ENCODE data around the gene ZNF575. TPM values are rescaled to one million over a fixed set of nuclear protein-coding genes. Genes with fewer than 3 reads are reported as not detected.

The ZNF575 gene
- total RNA-seq: 1 to 10 TPM in 1 of 4 donors, under 1 TPM in 1, not detected in 2; 0.21 to 2.8 TPM

GRCh38 chr19:43532962-43533545, at the start of gene ZNF575:
Gene ZNF575, plus strand, starts transcription at chr19:43533188. Its CDS starts 1,235 bp downstream, at chr19:43534423.
- no peaks in the 10 kb centered on the region for H3K9me3 ChIP-seq
- H3K27me3 ChIP-seq: no peaks in the 10 kb centered on the region
- no peak for TF ChIP-seq POLR2A (IDR thresholded peaks at IDR 0.05)
- TF ChIP-seq, protein P1, sequence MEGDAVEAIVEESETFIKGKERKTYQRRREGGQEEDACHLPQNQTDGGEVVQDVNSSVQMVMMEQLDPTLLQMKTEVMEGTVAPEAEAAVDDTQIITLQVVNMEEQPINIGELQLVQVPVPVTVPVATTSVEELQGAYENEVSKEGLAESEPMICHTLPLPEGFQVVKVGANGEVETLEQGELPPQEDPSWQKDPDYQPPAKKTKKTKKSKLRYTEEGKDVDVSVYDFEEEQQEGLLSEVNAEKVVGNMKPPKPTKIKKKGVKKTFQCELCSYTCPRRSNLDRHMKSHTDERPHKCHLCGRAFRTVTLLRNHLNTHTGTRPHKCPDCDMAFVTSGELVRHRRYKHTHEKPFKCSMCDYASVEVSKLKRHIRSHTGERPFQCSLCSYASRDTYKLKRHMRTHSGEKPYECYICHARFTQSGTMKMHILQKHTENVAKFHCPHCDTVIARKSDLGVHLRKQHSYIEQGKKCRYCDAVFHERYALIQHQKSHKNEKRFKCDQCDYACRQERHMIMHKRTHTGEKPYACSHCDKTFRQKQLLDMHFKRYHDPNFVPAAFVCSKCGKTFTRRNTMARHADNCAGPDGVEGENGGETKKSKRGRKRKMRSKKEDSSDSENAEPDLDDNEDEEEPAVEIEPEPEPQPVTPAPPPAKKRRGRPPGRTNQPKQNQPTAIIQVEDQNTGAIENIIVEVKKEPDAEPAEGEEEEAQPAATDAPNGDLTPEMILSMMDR (IDR thresholded peaks at IDR 0.05): no peak
- H3K4me1 ChIP-seq: peaks cover 0 to 4% of the 10 kb centered on the region in 2 donors
- H3K36me3 ChIP-seq: no peaks in the 10 kb centered on the region
- H3K27ac ChIP-seq: peak within 1 kb of the TSS; percentile 90 to 96
- intact Hi-C loops (cut with DNase I; ENCODE audit: low total_unique reads): no loop called here
- peak; percentile 88 to 89 for DNase-seq
- peak within 1 kb of the TSS; percentile 51 to 52 for H3K4me3 ChIP-seq

GRCh38 chr19:43483281-43483680, 49.7 kb upstream of the ZNF575 start:
- intact Hi-C loops (cut with DNase I; ENCODE audit: low total_unique reads): no loop called here
- H3K4me3 ChIP-seq: no peak overlapping the region
- H3K4me1 ChIP-seq: no peaks in the 10 kb centered on the region
- H3K27me3 ChIP-seq: no peaks in the 10 kb centered on the region
- no peak overlapping the region for H3K27ac ChIP-seq
- H3K9me3 ChIP-seq: no peaks in the 10 kb centered on the region
- no peaks in the 10 kb centered on the region for H3K36me3 ChIP-seq
- TF ChIP-seq, protein P1 (IDR thresholded peaks at IDR 0.05): no peak
- no peak for TF ChIP-seq POLR2A (IDR thresholded peaks at IDR 0.05)
- no peak for DNase-seq

GRCh38 chr19:43485951-43486350, 47.0 kb upstream of the ZNF575 start:
- no peaks in the 10 kb centered on the region for H3K36me3 ChIP-seq
- intact Hi-C loops (cut with DNase I; ENCODE audit: low total_unique reads): no loop called here
- H3K27ac ChIP-seq: no peak overlapping the region
- DNase-seq: no peak
- H3K4me1 ChIP-seq: no peaks in the 10 kb centered on the region
- no peaks in the 10 kb centered on the region for H3K9me3 ChIP-seq
- no peak overlapping the region for H3K4me3 ChIP-seq
- H3K27me3 ChIP-seq: no peaks in the 10 kb centered on the region
- TF ChIP-seq POLR2A (IDR thresholded peaks at IDR 0.05): no peak
- TF ChIP-seq, protein P1 (IDR thresholded peaks at IDR 0.05): no peak

DNA sequence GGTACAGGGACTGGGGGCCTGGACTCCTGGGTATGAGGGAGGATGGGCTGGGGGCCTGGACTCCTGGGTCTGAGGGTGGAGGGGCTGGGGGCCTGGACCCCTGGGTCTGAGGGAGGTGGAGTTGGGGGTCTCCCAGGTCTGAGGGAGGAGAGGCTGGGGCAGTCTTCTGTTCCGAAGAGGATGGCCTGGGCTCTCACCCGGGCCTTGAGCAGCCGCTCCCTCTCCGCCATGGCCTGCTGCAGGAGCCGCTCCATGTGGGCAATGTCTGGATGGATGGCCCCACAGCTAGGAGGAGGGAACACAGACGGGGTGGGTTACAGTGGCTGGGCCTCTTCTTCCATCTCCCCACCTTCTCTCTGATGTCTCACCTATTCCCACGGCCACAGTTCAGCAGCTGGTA, 46.6 kb upstream of the ZNF575 start:
- Histone ChIP-seq H3K4me1 (no peaks in the 10 kb centered on the region), H3K9me3 (no peaks in the 10 kb centered on the region), H3K27me3 (no peaks in the 10 kb centered on the region), H3K27ac (no peak overlapping the region), H3K4me3 (no peak overlapping the region), H3K36me3 (no peaks in the 10 kb centered on the region)
- DNase-seq: no peak
- TF ChIP-seq, protein P1 (IDR thresholded peaks at IDR 0.05): no peak
- TF ChIP-seq POLR2A (IDR thresholded peaks at IDR 0.05): no peak
- intact Hi-C loops (cut with DNase I; ENCODE audit: low total_unique reads): no loop called here

- H3K27ac ChIP-seq: no peak overlapping the region
- no peaks in the 10 kb centered on the region for H3K4me1 ChIP-seq
- no peak for TF ChIP-seq POLR2A (IDR thresholded peaks at IDR 0.05)
- TF ChIP-seq, protein P1 (IDR thresholded peaks at IDR 0.05): no peak
- no peak for DNase-seq
- H3K36me3 ChIP-seq: no peaks in the 10 kb centered on the region
- intact Hi-C loops (cut with DNase I; ENCODE audit: low total_unique reads): no loop called here
- H3K9me3 ChIP-seq: no peaks in the 10 kb centered on the region
- H3K4me3 ChIP-seq: no peak overlapping the region
- H3K27me3 ChIP-seq: no peaks in the 10 kb centered on the region
Observed at GRCh38 chr19:43488179-43488578, 44.8 kb upstream of the ZNF575 start.

Data from uterus (tissue), 4 donors.